Activated T-cell treated with anti-CD3 and anti-CD28 coated beads for 24 hours (primary cell): ENCODE measurements around the gene TAF7.
A peak's percentile ranks its signal among the peaks of the same experiment; 100 is the strongest.
"Not testable (repeated sequence)": the region's sequence is repeated elsewhere in the genome, so short reads cannot be mapped to it uniquely, and the experiment has no call there.

Source experiments
- DNase-seq: peaks from one replicate; pipeline ENCODE4 v3.0.0-alpha.2; 2020; ENCODE audit warnings: low read depth

TAF7 gene

DNA sequence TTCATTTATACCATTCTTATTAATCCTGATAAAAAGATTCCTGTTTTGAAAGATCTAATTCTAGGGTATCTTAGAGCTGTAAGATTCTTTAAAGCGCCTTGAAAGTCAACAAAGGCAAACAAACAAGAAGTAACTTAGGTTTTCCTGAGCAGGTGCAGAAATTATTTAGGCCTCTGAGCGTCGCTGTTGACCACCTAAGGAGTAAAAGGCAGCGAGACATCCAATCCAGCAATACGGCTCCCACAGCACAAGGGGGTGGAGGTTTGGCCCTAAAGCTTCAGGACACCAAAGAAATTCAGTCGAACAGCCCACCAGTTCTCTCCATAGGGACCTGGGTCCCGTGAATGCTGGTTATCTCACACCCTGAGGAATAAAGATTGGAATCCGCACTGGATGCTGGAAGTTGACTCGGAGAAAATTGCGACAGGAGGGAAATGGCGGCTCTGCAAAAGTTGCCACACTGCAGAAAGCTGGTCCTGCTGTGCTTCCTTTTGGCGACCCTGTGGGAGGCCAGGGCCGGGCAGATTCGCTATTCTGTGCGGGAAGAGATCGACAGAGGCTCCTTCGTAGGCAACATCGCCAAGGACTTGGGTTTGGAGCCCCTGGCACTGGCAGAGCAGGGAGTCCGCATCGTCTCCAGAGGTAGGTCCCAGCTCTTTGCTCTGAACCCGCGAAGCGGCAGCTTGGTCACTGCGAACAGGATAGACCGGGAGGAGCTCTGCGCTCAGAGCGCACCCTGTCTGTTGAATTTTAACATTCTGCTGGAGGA is 18.1 kb upstream of the TAF7 start, which contains the start of gene PCDHGA2:
PCDHGA2 (plus strand) TSS at position 223 of the 769 bp plus-strand sequence.
- DNase-seq: no peak

DNA sequence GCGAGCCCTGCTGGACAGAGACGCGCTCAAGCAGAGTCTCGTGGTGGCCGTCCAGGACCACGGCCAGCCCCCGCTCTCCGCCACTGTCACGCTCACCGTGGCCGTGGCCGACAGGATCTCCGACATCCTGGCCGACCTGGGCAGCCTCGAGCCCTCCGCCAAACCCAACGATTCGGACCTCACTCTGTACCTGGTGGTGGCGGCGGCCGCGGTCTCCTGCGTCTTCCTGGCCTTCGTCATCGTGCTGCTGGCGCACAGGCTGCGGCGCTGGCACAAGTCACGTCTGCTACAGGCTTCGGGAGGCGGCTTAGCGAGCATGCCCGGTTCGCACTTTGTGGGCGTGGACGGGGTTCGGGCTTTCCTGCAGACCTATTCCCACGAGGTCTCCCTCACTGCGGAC is 12.0 kb upstream of the TAF7 start:
- DNase-seq: not testable (repeated sequence)

DNA sequence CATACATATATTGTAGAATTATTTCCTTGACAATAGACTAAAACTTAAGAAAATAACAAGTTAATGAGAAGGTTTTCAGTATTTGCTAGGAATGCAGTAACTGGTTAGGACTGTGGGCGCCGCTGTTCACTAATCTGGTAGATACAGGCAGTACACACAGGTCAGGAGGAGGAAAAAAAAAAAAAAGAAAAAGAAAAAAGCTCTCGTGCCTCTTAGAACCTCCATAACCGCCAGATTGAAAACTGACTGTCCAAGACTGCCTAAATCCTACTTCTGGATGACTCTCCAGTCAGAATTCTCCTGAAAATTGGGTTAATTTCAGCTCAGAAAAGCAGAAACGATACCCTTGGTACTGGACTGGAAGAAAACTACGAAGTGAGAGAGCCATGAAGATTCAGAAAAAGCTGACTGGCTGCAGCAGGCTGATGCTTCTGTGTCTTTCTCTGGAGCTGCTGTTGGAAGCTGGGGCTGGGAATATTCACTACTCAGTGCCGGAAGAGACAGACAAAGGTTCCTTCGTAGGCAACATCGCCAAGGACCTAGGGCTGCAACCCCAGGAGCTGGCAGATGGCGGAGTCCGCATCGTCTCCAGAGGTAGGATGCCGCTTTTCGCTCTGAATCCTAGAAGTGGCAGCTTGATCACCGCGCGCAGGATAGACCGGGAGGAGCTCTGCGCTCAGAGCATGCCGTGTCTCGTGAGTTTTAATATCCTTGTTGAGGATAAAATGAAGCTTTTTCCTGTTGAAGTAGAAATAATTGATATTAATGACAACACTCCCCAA is 9.9 kb upstream of the TAF7 start, which contains the start of gene PCDHGA1:
PCDHGA1 (plus strand) TSS at position 216 of the 782 bp plus-strand sequence.
- no peak for DNase-seq

DNA sequence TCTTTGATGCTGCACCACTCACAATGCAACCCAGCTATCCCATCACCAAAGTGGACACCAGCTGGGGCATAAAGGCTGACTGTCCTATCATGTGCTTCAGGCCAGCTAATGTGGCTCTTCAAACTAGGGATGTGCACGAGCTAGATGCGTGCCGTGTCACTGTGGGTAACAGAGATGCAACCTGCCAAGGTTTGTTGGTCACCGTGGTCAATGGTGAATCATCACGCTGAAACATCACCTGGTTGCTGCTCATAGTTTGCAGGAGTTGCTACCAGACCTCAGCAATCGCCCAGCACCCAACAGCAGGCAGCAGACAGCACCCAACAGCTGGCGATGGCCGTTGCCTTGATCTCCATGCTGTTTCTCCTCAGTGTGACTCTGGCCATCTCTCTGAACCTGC is 7.6 kb upstream of the TAF7 start:
- DNase-seq: no peak

DNA sequence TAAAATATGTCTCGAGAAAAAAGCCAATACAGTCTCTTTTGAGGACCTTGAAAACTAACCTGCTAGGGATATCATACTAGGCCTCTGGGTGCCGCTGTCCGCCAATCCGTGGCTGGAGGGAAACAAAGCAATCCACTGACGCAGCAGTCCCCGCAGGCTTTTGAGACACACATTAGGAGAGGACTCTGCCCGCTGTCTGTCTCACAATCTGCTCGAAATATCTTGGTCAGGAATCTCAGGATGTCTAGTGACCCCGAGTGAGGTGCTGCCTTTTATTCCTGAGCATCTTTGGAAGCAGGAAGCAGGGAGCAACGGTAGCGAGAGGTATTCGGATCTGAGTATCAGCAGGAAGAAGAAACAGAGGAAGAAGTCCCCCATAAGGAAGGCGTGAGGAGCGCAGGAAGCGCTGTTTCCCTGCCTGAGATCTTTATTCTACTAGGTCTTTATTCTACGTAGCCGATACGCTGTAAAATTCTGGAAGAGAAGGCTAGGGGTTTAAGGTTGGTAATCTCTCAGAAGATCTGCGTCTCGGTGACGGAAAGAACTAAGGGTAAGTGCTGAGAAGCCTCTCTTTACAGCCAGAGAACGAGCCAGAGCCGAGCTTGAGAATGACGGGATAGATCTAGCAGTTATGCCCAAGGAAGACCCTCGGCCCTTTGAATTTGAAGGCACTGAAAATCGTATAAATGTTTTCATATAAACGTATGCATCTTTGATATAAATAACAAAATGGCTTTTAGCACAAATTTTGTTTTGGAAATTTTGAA is 5.7 kb upstream of the TAF7 start:
- peak; percentile 63 for DNase-seq

DNA sequence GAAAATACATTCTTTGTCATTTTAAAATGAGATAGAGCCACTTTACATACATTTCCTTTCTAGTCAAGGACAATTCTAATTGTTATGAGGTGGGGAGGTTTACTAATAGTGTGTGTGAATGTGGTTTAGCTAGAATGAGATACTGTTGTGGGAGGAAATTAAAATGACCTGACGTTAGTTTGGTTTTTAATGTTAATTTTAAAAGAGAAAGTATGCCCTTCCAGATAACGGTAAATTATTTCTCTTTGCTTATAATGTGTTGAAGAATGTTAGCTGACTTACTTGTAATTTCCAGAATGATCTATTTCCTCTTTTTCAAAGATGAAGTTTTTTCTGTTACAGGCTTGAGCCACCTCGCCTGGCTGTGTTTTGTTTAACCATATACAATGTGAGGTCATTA is 1.7 kb upstream of the TAF7 start:
- no peak for DNase-seq

DNA sequence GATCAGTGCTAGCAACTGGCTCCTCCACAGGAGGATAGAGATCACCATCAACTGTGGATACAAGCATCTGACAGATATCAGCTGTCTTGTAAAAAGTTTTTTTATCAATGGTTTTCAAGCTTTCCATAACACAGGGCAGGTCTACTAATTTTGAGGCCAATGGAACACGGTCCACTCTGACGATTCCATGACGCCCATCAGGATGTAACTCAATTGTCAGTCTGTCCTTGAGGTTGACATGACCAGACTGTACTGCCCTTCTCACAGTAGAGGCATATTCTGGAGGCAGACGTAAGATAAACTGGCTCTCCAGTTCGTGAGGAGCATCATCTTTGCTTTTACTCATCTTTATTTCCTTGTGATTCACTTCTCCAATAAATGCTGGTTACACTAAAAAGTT is 885 bp downstream of the TAF7 start:
- no peak for DNase-seq

DNA sequence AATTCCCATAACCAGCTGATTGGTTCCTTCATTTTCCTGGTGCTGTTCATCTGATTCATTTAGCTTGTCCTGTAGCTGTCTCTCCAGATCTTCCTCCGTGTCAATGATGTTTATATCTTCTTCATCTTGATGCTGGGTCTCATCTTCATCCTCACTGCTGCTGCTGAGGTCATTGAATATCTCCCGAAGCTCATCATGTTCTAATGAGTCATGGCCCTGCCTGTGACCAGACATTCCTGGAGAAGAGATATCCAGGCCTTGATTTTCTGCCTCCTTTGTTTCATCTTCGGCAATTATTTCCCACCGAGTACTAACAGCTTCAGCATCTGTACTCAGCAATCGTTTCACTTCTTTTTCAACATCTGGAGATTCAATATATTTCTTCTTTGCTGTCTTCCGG is 1.4 kb downstream of the TAF7 start:
- DNase-seq: no peak

DNA sequence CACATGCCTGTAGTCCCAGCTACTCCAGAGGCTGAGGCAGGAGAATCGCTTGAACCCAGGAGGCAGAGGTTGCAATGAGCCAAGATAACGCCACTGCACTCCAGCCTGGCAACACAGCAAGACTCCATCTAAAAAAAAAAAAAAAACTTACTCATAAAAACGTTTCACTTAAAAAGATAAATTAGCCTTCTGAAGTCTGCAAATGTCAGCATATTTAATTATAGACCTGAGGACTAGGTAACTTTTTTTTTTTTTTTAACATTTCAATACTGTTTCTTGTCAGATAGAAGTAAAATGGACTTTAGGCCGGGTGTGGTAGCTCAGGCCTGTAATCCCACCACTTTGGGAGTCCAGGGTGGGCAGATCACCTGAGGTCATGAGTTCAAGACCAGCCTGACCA is 3.6 kb downstream of the TAF7 start:
- not testable (repeated sequence) for DNase-seq

DNA sequence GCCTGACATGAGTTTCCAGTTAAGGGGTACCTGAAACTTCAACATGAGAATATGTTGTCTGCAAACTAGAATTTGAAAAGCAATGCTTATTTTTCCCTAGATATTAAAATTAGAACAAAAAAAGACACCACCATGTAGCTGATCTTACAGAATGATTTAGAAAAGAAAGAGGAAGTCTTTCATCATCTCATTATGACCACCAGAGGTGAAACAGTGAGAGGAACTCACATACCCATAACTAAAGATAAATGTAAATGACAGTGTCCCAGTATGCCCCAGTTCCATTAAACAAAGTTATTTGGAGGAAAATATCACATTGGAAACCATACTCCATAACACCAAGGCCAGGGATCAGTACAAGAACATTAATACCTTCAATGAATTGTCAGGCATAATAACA is 6.9 kb downstream of the TAF7 start:
- DNase-seq: no peak

DNA sequence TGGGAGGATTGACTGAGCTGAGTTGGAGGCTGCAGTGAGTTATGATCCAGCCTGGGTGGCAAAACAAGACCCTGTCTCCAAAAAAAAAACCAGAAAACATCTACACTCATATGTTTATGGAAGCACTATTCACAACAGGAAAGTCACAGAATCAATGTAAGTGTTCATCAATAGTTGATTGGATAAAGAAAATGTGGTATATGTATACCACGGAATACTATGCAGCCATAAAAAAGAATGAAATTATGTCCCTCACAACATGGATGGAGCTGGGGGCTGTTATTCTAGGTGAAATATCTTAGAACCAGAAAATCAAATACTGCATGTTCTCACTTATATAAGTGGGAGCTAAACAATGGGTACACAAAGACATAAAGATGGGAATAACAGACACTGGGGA is 14.0 kb downstream of the TAF7 start:
- no peak for DNase-seq

DNA sequence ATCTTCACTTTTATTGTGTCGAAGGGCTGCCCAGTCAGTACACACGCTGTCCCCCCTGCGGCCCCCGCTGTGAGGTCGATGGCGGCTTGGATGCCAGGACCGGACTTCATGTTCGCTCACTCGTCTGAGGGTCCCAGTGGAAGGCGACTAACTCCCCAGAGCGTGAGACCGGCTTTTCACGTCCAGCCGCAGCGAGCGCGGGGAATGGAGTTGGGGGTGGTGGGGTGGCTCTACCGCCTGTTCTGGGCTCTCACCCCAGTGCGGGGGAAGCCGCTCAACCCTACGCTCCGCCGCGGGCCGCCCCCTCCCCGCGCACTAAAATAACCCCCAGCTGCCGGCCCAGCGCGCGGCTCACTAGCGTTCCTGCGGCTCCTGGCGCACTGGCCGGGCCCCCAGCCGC is 16.8 kb downstream of the TAF7 start, which contains the start of gene SLC25A2:
SLC25A2 (minus strand) TSS at position 294 of the 400 bp plus-strand sequence; CDS start at position 110, 184 bp downstream.
- no peak for DNase-seq

DNA sequence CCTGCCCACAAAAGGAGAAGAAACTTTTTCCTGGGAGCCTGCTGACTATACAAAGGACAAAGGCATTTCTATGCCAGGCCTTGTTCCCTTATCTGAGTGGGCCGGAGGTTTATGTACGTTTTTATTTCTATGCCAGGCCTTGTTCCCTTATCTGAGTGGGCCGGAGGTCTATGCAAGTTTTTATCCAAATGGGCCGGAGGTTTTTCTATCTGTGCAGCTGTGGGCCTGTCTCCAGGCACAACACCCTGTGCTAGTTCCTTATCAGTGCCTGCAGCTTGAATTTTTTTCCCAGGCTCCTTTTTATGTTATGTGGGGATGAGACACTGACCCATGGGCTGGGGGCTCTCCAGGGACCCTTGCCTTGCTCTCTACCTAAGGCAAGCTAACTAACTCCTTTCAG is 22.2 kb downstream of the TAF7 start:
- no peak for DNase-seq

DNA sequence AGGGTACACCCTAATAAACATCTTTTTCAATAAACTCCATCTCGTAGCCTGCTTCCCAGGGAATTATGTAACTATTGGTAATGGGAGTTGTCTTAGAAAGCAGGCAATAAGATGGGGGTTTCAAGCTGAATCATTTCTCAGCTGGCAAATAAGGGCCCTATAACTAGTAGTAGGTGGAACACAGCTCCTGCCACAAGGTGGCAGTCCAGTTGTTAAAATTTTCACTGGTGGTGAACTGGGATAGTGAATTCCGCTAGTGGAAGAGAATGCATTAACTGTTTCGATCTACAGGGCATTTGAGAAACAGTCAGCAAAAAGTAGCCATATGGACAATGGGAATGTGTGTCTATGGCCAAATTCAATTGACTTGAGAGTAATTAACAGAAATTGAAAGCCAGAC is 47.7 kb downstream of the TAF7 start:
- DNase-seq: no peak

DNA sequence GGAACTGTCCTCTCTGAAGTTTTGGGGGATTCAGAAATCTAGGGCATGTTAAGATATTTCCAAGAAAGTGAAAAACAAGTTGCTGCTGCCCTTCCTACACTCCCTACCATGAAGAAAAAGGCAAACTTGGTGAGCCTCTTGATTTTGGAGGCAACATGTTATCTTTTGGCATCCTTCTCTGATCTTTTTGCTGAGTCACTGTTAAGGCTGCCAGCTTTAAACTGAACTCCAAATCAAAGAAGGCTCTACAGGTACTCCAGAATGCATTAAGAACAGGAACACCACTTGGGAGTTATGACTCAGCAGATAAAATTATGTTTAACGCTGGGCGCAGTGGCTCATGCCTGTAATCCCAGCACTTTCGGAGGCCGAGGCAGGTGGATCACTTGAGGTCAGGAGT is 51.4 kb downstream of the TAF7 start:
- DNase-seq: no peak
